Bronchial epithelial cell (primary cell): Measurements from ENCODE around the gene CFAP221. TPM values are rescaled to one million over a fixed set of nuclear protein-coding genes. Genes with fewer than 3 reads are reported as not detected.

Source experiments
- DNase-seq: peaks from one replicate; pipeline ENCODE4 v3.0.0-alpha.2; 2010; ENCODE audit warnings: low read depth
- FAIRE-seq: peaks from 2 replicates; lab custom pipeline; 2011; peaks lifted over from hg19 to GRCh38; lab: Jason Lieb, UNC
- H3K27me3 ChIP-seq: 2 replicates; pipeline ENCODE4 v1.5.1; 2011; ENCODE audit warnings: low read length; ENCODE audit not compliant: control insufficient read depth, insufficient read depth
- H3K36me3 ChIP-seq: 2 replicates; pipeline ENCODE4 v1.5.1; 2011; ENCODE audit warnings: low read length; ENCODE audit not compliant: control insufficient read depth, insufficient read depth
- H3K4me3 ChIP-seq: 2 replicates; pipeline ENCODE4 v1.5.1; 2011; ENCODE audit warnings: mild to moderate bottlenecking, low read depth, low read length, control low read depth
- CTCF ChIP-seq: IDR thresholded peaks from 2 replicates; pipeline ENCODE4 v1.5.1; 2011; ENCODE audit warnings: mild to moderate bottlenecking, moderate library complexity, low read length, control low read depth, inconsistent platforms; ENCODE audit not compliant: insufficient read depth, severe bottlenecking
- total RNA-seq: library from RNA; depleted of rRNA; stranded (reverse); fragments of >200 nt; gene quantifications from 2 replicates; pipeline ENCODE4 v1.2.1, GENCODE V29; 2014

CFAP221 gene
- total RNA-seq, 1 donor from 2014 or later: 0.26 TPM

GRCh38 chr2:119649364-119649917, 105.2 kb downstream of the CFAP221 start:
- FAIRE-seq: peak; percentile 50
- peak; percentile 66 for DNase-seq
- H3K4me3 ChIP-seq: no peak overlapping the region
- no peaks in the 10 kb centered on the region for H3K36me3 ChIP-seq
- no peaks in the 10 kb centered on the region for H3K27me3 ChIP-seq
- TF ChIP-seq CTCF: no peak

GRCh38 chr2:119650206-119650605, 106.0 kb downstream of the CFAP221 start:
- DNase-seq: no peak
- no peak for TF ChIP-seq CTCF
- no peak for FAIRE-seq

GRCh38 chr2:119650846-119651370, 106.7 kb downstream of the CFAP221 start:
- DNase-seq (no peak), FAIRE-seq (no peak)
- no peaks in the 10 kb centered on the region for H3K36me3 ChIP-seq
- H3K4me3 ChIP-seq: no peak overlapping the region
- no peaks in the 10 kb centered on the region for H3K27me3 ChIP-seq
- no peak for TF ChIP-seq CTCF

More at GRCh38 chr2:119650206-119650605, 106.0 kb downstream of the CFAP221 start:
- no peaks in the 10 kb centered on the region for H3K27me3 ChIP-seq
- H3K36me3 ChIP-seq: no peaks in the 10 kb centered on the region
- H3K4me3 ChIP-seq: no peak overlapping the region

- Histone ChIP-seq H3K36me3 (no peaks in the 10 kb centered on the region), H3K4me3 (no peak overlapping the region), H3K27me3 (no peaks in the 10 kb centered on the region)
- FAIRE-seq: no peak
- TF ChIP-seq CTCF: no peak
- no peak for DNase-seq
Observed at GRCh38 chr2:119657466-119658145, 113.4 kb downstream of the CFAP221 start.

- no peaks in the 10 kb centered on the region for H3K36me3 ChIP-seq
- FAIRE-seq (peak; percentile 40), DNase-seq (peak; percentile 40)
- TF ChIP-seq CTCF: peak; percentile 86
- peaks cover 2% of the 10 kb centered on the region for H3K27me3 ChIP-seq
- no peak overlapping the region for H3K4me3 ChIP-seq
Observed at GRCh38 chr2:119659601-119660342, 115.5 kb downstream of the CFAP221 start.
